ENCODE data around the gene ZKSCAN8. TPM values are rescaled to one million over a fixed set of nuclear protein-coding genes. Genes with fewer than 3 reads are reported as not detected.

The ZKSCAN8 gene
- total RNA-seq, 2 experiments from 2014 or later: 17.6 to 18.7 TPM

GRCh38 chr6:28139860-28140543 lies 1.7 kb upstream of the ZKSCAN8 start:
- Mint-ChIP-seq H3K36me3 (ENCODE audit: low read depth) (peaks cover 14% of the 10 kb centered on the region), H3K27me3 (ENCODE audit: low read depth) (no peaks in the 10 kb centered on the region), H3K4me3 (peak overlapping the region; percentile 67), H3K4me1 (ENCODE audit: low read depth) (peaks cover 54% of the 10 kb centered on the region), H3K27ac (peak overlapping the region; percentile 62), H3K9me3 (ENCODE audit: insufficient read depth) (no peaks in the 10 kb centered on the region)
- no peak for ATAC-seq
- ChIA-PET POLR2A (interaction anchor here (0.9 to 2.7 kb wide), 4 partner anchors 16 to 274 kb away, joined by 3 to 7 read pairs (median 4); partner anchors contain the start of gene ZSCAN16), CTCF (interaction anchor here (0.7 to 6.0 kb wide), 4 partner anchors 22 to 216 kb away, joined by 3 to 44 read pairs (median 4); partner anchors contain the start of gene ZKSCAN4)
- no peak for DNase-seq

- POLR2A ChIA-PET: interaction anchor here (0.9 to 2.7 kb wide), 6 partner anchors 16 to 274 kb away, joined by 3 to 7 read pairs (median 4); partner anchors contain the start of gene ZSCAN16
- ATAC-seq: no peak
- DNase-seq: no peak
- Mint-ChIP-seq H3K4me1 (ENCODE audit: low read depth) (peaks cover 51% of the 10 kb centered on the region), H3K27ac (peak overlapping the region; percentile 62), H3K36me3 (ENCODE audit: low read depth) (peaks cover 20% of the 10 kb centered on the region), H3K9me3 (ENCODE audit: insufficient read depth) (no peaks in the 10 kb centered on the region), H3K4me3 (peak overlapping the region; percentile 95), H3K27me3 (ENCODE audit: low read depth) (no peaks in the 10 kb centered on the region)
- CTCF ChIA-PET: interaction anchor here (0.7 to 6.0 kb wide), 6 partner anchors 8 to 445 kb away, joined by 3 to 44 read pairs (median 4); partner anchors contain the start of gene ZKSCAN4
Observed at GRCh38 chr6:28140616-28141015, 1.1 kb upstream of the ZKSCAN8 start.

GRCh38 chr6:28142446-28142845 lies 763 bp downstream of the ZKSCAN8 start:
- peak overlapping the region; percentile 95 for H3K4me3 Mint-ChIP-seq
- DNase-seq: no peak
- CTCF ChIA-PET: interaction anchor here (1.0 to 6.0 kb wide), 10 partner anchors 9 to 213 kb away, joined by 3 to 44 read pairs (median 4); partner anchors contain the start of genes ZKSCAN4, ZSCAN16 and ZSCAN26
- no peak for ATAC-seq
- peak overlapping the region; percentile 92 for H3K27ac Mint-ChIP-seq
- peaks cover 28% of the 10 kb centered on the region for H3K36me3 Mint-ChIP-seq (ENCODE audit: low read depth)
- POLR2A ChIA-PET: interaction anchor here (0.5 to 2.7 kb wide), 12 partner anchors 11 to 867 kb away, joined by 3 to 12 read pairs (median 5); partner anchors contain the start of genes ZKSCAN4, ZSCAN16 and ZSCAN26
- no peaks in the 10 kb centered on the region for H3K9me3 Mint-ChIP-seq (ENCODE audit: insufficient read depth)
- H3K4me1 Mint-ChIP-seq (ENCODE audit: low read depth): peaks cover 49% of the 10 kb centered on the region
- no peaks in the 10 kb centered on the region for H3K27me3 Mint-ChIP-seq (ENCODE audit: low read depth)

GRCh38 chr6:28145231-28145630 lies 3.5 kb downstream of the ZKSCAN8 start:
- Mint-ChIP-seq H3K27me3 (ENCODE audit: low read depth) (no peaks in the 10 kb centered on the region), H3K9me3 (ENCODE audit: insufficient read depth) (no peaks in the 10 kb centered on the region), H3K27ac (no peak overlapping the region), H3K36me3 (ENCODE audit: low read depth) (peaks cover 45% of the 10 kb centered on the region), H3K4me3 (no peak overlapping the region), H3K4me1 (ENCODE audit: low read depth) (peaks cover 34% of the 10 kb centered on the region)
- no peak for ATAC-seq
- CTCF ChIA-PET: interaction anchor here (0.6 kb wide), 1 partner anchor 15 kb away, joined by 3 read pairs; no protein-coding TSS in a partner anchor
- DNase-seq: no peak
- POLR2A ChIA-PET: no interaction called here

GRCh38 chr6:28152531-28152930 lies 10.8 kb downstream of the ZKSCAN8 start:
- CTCF ChIA-PET: interaction anchor here (1.4 kb wide), 2 partner anchors 9 to 203 kb away, joined by 3 to 4 read pairs; no protein-coding TSS in a partner anchor
- POLR2A ChIA-PET: interaction anchor here (0.9 kb wide), 1 partner anchor 11 kb away, joined by 3 read pairs; the partner anchor contains the start of gene ZKSCAN8

GRCh38 chr6:28153546-28153945 lies 11.9 kb downstream of the ZKSCAN8 start:
- H3K9me3 Mint-ChIP-seq (ENCODE audit: insufficient read depth): peaks cover 23% of the 10 kb centered on the region

More at GRCh38 chr6:28152531-28152930, 10.8 kb downstream of the ZKSCAN8 start:
- Mint-ChIP-seq H3K9me3 (ENCODE audit: insufficient read depth) (peaks cover 23% of the 10 kb centered on the region), H3K4me3 (no peak overlapping the region), H3K27ac (no peak overlapping the region), H3K4me1 (ENCODE audit: low read depth) (no peaks in the 10 kb centered on the region), H3K27me3 (ENCODE audit: low read depth) (no peaks in the 10 kb centered on the region), H3K36me3 (ENCODE audit: low read depth) (peaks cover 88% of the 10 kb centered on the region)
- DNase-seq: no peak
- ATAC-seq: no peak

GRCh38 chr6:28154357-28154756 lies 12.7 kb downstream of the ZKSCAN8 start:
- H3K27me3 Mint-ChIP-seq (ENCODE audit: low read depth): no peaks in the 10 kb centered on the region
- DNase-seq: no peak
- H3K4me1 Mint-ChIP-seq (ENCODE audit: low read depth): no peaks in the 10 kb centered on the region
- no peak overlapping the region for H3K4me3 Mint-ChIP-seq
- H3K36me3 Mint-ChIP-seq (ENCODE audit: low read depth): peaks cover 93% of the 10 kb centered on the region
- no peak for ATAC-seq
- POLR2A ChIA-PET: no interaction called here
- H3K27ac Mint-ChIP-seq: no peak overlapping the region
- peaks cover 23% of the 10 kb centered on the region for H3K9me3 Mint-ChIP-seq (ENCODE audit: insufficient read depth)
- CTCF ChIA-PET: interaction anchor here (0.9 to 1.8 kb wide), 2 partner anchors 11 to 13 kb away, joined by 3 read pairs; partner anchors contain the start of gene ZKSCAN8

More at GRCh38 chr6:28153546-28153945, 11.9 kb downstream of the ZKSCAN8 start:
- DNase-seq: no peak
- ChIA-PET CTCF (interaction anchor here (0.9 to 1.8 kb wide), 2 partner anchors 10 to 12 kb away, joined by 3 read pairs; partner anchors contain the start of gene ZKSCAN8), POLR2A (interaction anchor here (0.9 kb wide), 1 partner anchor 12 kb away, joined by 3 read pairs; the partner anchor contains the start of gene ZKSCAN8)
- Mint-ChIP-seq H3K36me3 (ENCODE audit: low read depth) (peaks cover 90% of the 10 kb centered on the region), H3K4me1 (ENCODE audit: low read depth) (no peaks in the 10 kb centered on the region), H3K4me3 (no peak overlapping the region), H3K27ac (no peak overlapping the region), H3K27me3 (ENCODE audit: low read depth) (no peaks in the 10 kb centered on the region)
- no peak for ATAC-seq

- no peaks in the 10 kb centered on the region for H3K27me3 Mint-ChIP-seq (ENCODE audit: low read depth)
- H3K4me1 Mint-ChIP-seq (ENCODE audit: low read depth): peaks cover 16% of the 10 kb centered on the region
- H3K4me3 Mint-ChIP-seq: no peak overlapping the region
- POLR2A ChIA-PET: interaction anchor here (1.4 kb wide), 1 partner anchor 10 kb away, joined by 4 read pairs; no protein-coding TSS in a partner anchor
- H3K9me3 Mint-ChIP-seq (ENCODE audit: insufficient read depth): peaks cover 25% of the 10 kb centered on the region
- DNase-seq: no peak
- H3K27ac Mint-ChIP-seq: no peak overlapping the region
- CTCF ChIA-PET: interaction anchor here (0.5 kb wide), 1 partner anchor 236 kb away, joined by 3 read pairs; no protein-coding TSS in a partner anchor
- no peak for ATAC-seq
- H3K36me3 Mint-ChIP-seq (ENCODE audit: low read depth): peaks cover 82% of the 10 kb centered on the region
Observed at GRCh38 chr6:28158318-28158717, 16.6 kb downstream of the ZKSCAN8 start.

- Mint-ChIP-seq H3K4me1 (ENCODE audit: low read depth) (peaks cover 16% of the 10 kb centered on the region), H3K27ac (no peak overlapping the region), H3K9me3 (ENCODE audit: insufficient read depth) (peaks cover 21% of the 10 kb centered on the region), H3K27me3 (ENCODE audit: low read depth) (no peaks in the 10 kb centered on the region), H3K4me3 (no peak overlapping the region), H3K36me3 (ENCODE audit: low read depth) (peaks cover 74% of the 10 kb centered on the region)
- ATAC-seq (no peak), DNase-seq (no peak)
- POLR2A ChIA-PET: interaction anchor here (0.9 to 1.4 kb wide), 3 partner anchors 11 to 22 kb away, joined by 3 to 4 read pairs (median 3); partner anchors contain the start of gene ZKSCAN8
- CTCF ChIA-PET: interaction anchor here (0.5 kb wide), 1 partner anchor 235 kb away, joined by 3 read pairs; no protein-coding TSS in a partner anchor
Observed at GRCh38 chr6:28159029-28159607, 17.4 kb downstream of the ZKSCAN8 start.

GRCh38 chr6:28160233-28160632 lies 18.6 kb downstream of the ZKSCAN8 start:
- ChIA-PET POLR2A (interaction anchor here (1.2 kb wide), 1 partner anchor 18 kb away, joined by 3 read pairs; the partner anchor contains the start of gene ZKSCAN8), CTCF (interaction anchor here (0.7 kb wide), 1 partner anchor 15 kb away, joined by 3 read pairs; no protein-coding TSS in a partner anchor)
- Mint-ChIP-seq H3K4me1 (ENCODE audit: low read depth) (peaks cover 16% of the 10 kb centered on the region), H3K4me3 (no peak overlapping the region), H3K36me3 (ENCODE audit: low read depth) (peaks cover 63% of the 10 kb centered on the region), H3K27ac (no peak overlapping the region), H3K27me3 (ENCODE audit: low read depth) (no peaks in the 10 kb centered on the region), H3K9me3 (ENCODE audit: insufficient read depth) (peaks cover 18% of the 10 kb centered on the region)
- DNase-seq: no peak
- ATAC-seq: no peak

GRCh38 chr6:28161410-28162079 lies 19.9 kb downstream of the ZKSCAN8 start:
- ATAC-seq (peak; percentile 97), DNase-seq (peak; percentile 86)
- H3K36me3 Mint-ChIP-seq (ENCODE audit: low read depth): peaks cover 51% of the 10 kb centered on the region
- H3K27me3 Mint-ChIP-seq (ENCODE audit: low read depth): no peaks in the 10 kb centered on the region
- CTCF ChIA-PET: interaction anchor here (0.9 to 1.8 kb wide), 3 partner anchors 9 to 194 kb away, joined by 4 to 10 read pairs (median 5); no protein-coding TSS in a partner anchor
- peak overlapping the region; percentile 21 for H3K27ac Mint-ChIP-seq
- POLR2A ChIA-PET: interaction anchor here (0.7 to 0.8 kb wide), 2 partner anchors 25 to 105 kb away, joined by 3 read pairs; partner anchors contain the start of gene ZSCAN26
- H3K9me3 Mint-ChIP-seq (ENCODE audit: insufficient read depth): peaks cover 18% of the 10 kb centered on the region
- H3K4me1 Mint-ChIP-seq (ENCODE audit: low read depth): peaks cover 16% of the 10 kb centered on the region
- peak overlapping the region; percentile 69 for H3K4me3 Mint-ChIP-seq

Data from activated CD8-positive, alpha-beta T cell treated with anti-CD3 and anti-CD28 coated beads, Interleukin-2, amount 10 ng/mL, durations not matched to agents 7 days and 5 days (primary cell).